Testis (tissue), 2 donors: ENCODE data around the gene VPS72.

Experiments used
- CTCF ChIP-seq, 3 experiments: fragments of 450-650 bp in 2 of 3; fragments of 200-600 bp in 1 of 3; sonication (generic) in 1 of 3; IDR thresholded peaks; one replicate each; pipeline ENCODE4 v1.5.1; 2016 to 2019; ENCODE audit warnings: antibody characterized with exemption in 3 of 3, mild to moderate bottlenecking in 2 of 3, moderate library complexity in 1 of 3
- POLR2A ChIP-seq: fragments of 450-650 bp; IDR thresholded peaks from one replicate; pipeline ENCODE4 v1.6.1; 2017; ENCODE audit warnings: antibody characterized with exemption, mild to moderate bottlenecking, moderate library complexity

- TF ChIP-seq CTCF (IDR thresholded peaks at IDR 0.05) (no peak), POLR2A (no peak)
These were observed 32.9 kb downstream of the VPS72 start for GRCh38 chr1:151157067-151157531.
